HAP-1 (cell line): ENCODE results near the gene ACTMAP.

Experiments used
- DNase-seq, 2 experiments: peaks; one replicate each; pipeline ENCODE4 v3.0.0-alpha.2; 2016 to 2020; ENCODE audit warnings: low spot score in 2 of 2
- H3K27me3 ChIP-seq: fragments of 250-450 bp; sonication (Bioruptor Pico); 2 replicates; pipeline ENCODE4 v1.5.1; 2020; ENCODE audit warnings: low read depth, mild to moderate bottlenecking, moderate library complexity
- H3K36me3 ChIP-seq: fragments of 250-450 bp; sonication (Bioruptor Pico); replicated peaks from 2 replicates; pipeline ENCODE4 v1.5.1; 2020; ENCODE audit warnings: mild to moderate bottlenecking
- H3K4me1 ChIP-seq: fragments of 250-450 bp; sonication (Bioruptor Pico); 2 replicates; pipeline ENCODE4 v1.5.1; 2020; ENCODE audit warnings: mild to moderate bottlenecking
- H3K4me3 ChIP-seq: fragments of 250-450 bp; sonication (Bioruptor Pico); 2 replicates; pipeline ENCODE4 v1.5.1; 2020; ENCODE audit warnings: mild to moderate bottlenecking, moderate library complexity
- H3K9me3 ChIP-seq: fragments of 250-450 bp; sonication (Bioruptor Pico); 2 replicates; pipeline ENCODE4 v1.5.1; 2020; ENCODE audit warnings: mild to moderate bottlenecking, moderate library complexity
- in situ Hi-C: fragments of 300-500 bp; cut with MboI; formaldehyde crosslinking; loops from 3 replicates; pipeline ENCODE4 v1.14.3; 2020; ENCODE audit warnings: low sequenced_read_pairs, inconsistent platforms, mixed read lengths

The ACTMAP gene

GRCh38 chr19:40714441-40715299, 35.6 kb downstream of the ACTMAP start:
- H3K27me3 ChIP-seq = no peaks in the 10 kb centered on the region
- in situ Hi-C loops = no loop called here
- peaks cover 12% of the 10 kb centered on the region for H3K4me1 ChIP-seq

GRCh38 chr19:40713939-40714338, 36.3 kb downstream of the ACTMAP start:
- no peaks in the 10 kb centered on the region for H3K27me3 ChIP-seq
- no peaks in the 10 kb centered on the region for H3K9me3 ChIP-seq
- peaks cover 18% of the 10 kb centered on the region for H3K36me3 ChIP-seq
- no peak overlapping the region for H3K4me3 ChIP-seq
- no peak for DNase-seq
- in situ Hi-C loops = no loop called here
- peaks cover 12% of the 10 kb centered on the region for H3K4me1 ChIP-seq

More at GRCh38 chr19:40714441-40715299, 35.6 kb downstream of the ACTMAP start:
- Histone ChIP-seq H3K9me3 (no peaks in the 10 kb centered on the region), H3K4me3 (peak overlapping the region; percentile 62), H3K36me3 (peaks cover 10% of the 10 kb centered on the region)
- peak; percentile 83 to 95 for DNase-seq

- no peaks in the 10 kb centered on the region for H3K9me3 ChIP-seq
- H3K4me1 ChIP-seq = peaks cover 3% of the 10 kb centered on the region; the same call in 1 of the 2 replicates
- no peaks in the 10 kb centered on the region for H3K27me3 ChIP-seq
- peaks cover 27% of the 10 kb centered on the region for H3K36me3 ChIP-seq
- no peak overlapping the region for H3K4me3 ChIP-seq
- no peak for DNase-seq
- in situ Hi-C loops = no loop called here
These were observed 40.5 kb downstream of the ACTMAP start for GRCh38 chr19:40709817-40710216.

GRCh38 chr19:40707615-40708014, 42.7 kb downstream of the ACTMAP start:
- DNase-seq = no peak
- Histone ChIP-seq H3K4me1 (no peaks in the 10 kb centered on the region), H3K9me3 (no peaks in the 10 kb centered on the region), H3K27me3 (no peaks in the 10 kb centered on the region), H3K36me3 (peaks cover 34% of the 10 kb centered on the region), H3K4me3 (no peak overlapping the region)
- in situ Hi-C loops = no loop called here

- Histone ChIP-seq H3K36me3 (peaks cover 44% of the 10 kb centered on the region), H3K9me3 (no peaks in the 10 kb centered on the region), H3K4me3 (no peak overlapping the region), H3K4me1 (no peaks in the 10 kb centered on the region), H3K27me3 (no peaks in the 10 kb centered on the region)
- in situ Hi-C loops = no loop called here
- DNase-seq = no peak
These were observed 44.2 kb downstream of the ACTMAP start for GRCh38 chr19:40705950-40706619.

GRCh38 chr19:40705362-40705651, 45.0 kb downstream of the ACTMAP start:
- H3K4me1 ChIP-seq = no peaks in the 10 kb centered on the region
- in situ Hi-C loops = no loop called here
- H3K27me3 ChIP-seq = no peaks in the 10 kb centered on the region
- no peak overlapping the region for H3K4me3 ChIP-seq
- H3K9me3 ChIP-seq = no peaks in the 10 kb centered on the region
- no peak for DNase-seq
- H3K36me3 ChIP-seq = peaks cover 44% of the 10 kb centered on the region

GRCh38 chr19:40704491-40705361, 45.6 kb downstream of the ACTMAP start:
- Histone ChIP-seq H3K27me3 (no peaks in the 10 kb centered on the region), H3K36me3 (peaks cover 39% of the 10 kb centered on the region), H3K4me3 (no peak overlapping the region), H3K9me3 (no peaks in the 10 kb centered on the region), H3K4me1 (no peaks in the 10 kb centered on the region)
- in situ Hi-C loops = no loop called here
- DNase-seq = no peak

- no peak overlapping the region for H3K4me3 ChIP-seq
- no peaks in the 10 kb centered on the region for H3K27me3 ChIP-seq
- no peaks in the 10 kb centered on the region for H3K4me1 ChIP-seq
- H3K36me3 ChIP-seq = peaks cover 30% of the 10 kb centered on the region
- no peaks in the 10 kb centered on the region for H3K9me3 ChIP-seq
- in situ Hi-C loops = no loop called here
- DNase-seq = no peak
These were observed 47.1 kb downstream of the ACTMAP start for GRCh38 chr19:40703029-40703755.

- in situ Hi-C loops = no loop called here
- H3K36me3 ChIP-seq = peaks cover 30% of the 10 kb centered on the region
- DNase-seq = peak in 1 of 2 experiments; percentile 48
- H3K9me3 ChIP-seq = no peaks in the 10 kb centered on the region
- no peak overlapping the region for H3K4me3 ChIP-seq
- no peaks in the 10 kb centered on the region for H3K27me3 ChIP-seq
- H3K4me1 ChIP-seq = no peaks in the 10 kb centered on the region
These were observed 47.8 kb downstream of the ACTMAP start for GRCh38 chr19:40702337-40703012.

GRCh38 chr19:40701758-40702157, 48.5 kb downstream of the ACTMAP start:
- no peak for DNase-seq
- no peaks in the 10 kb centered on the region for H3K4me1 ChIP-seq
- H3K9me3 ChIP-seq = no peaks in the 10 kb centered on the region
- in situ Hi-C loops = no loop called here
- no peaks in the 10 kb centered on the region for H3K27me3 ChIP-seq
- H3K36me3 ChIP-seq = peaks cover 30% of the 10 kb centered on the region
- no peak overlapping the region for H3K4me3 ChIP-seq

GRCh38 chr19:40700083-40700482, 50.2 kb downstream of the ACTMAP start:
- Histone ChIP-seq H3K4me1 (no peaks in the 10 kb centered on the region), H3K27me3 (no peaks in the 10 kb centered on the region), H3K36me3 (peaks cover 29% of the 10 kb centered on the region), H3K4me3 (no peak overlapping the region), H3K9me3 (no peaks in the 10 kb centered on the region)
- no peak for DNase-seq
- in situ Hi-C loops = no loop called here

- H3K9me3 ChIP-seq = no peaks in the 10 kb centered on the region
- H3K36me3 ChIP-seq = peaks cover 14% of the 10 kb centered on the region
- no peak for DNase-seq
- no peaks in the 10 kb centered on the region for H3K27me3 ChIP-seq
- H3K4me3 ChIP-seq = no peak overlapping the region
- in situ Hi-C loops = no loop called here
- no peaks in the 10 kb centered on the region for H3K4me1 ChIP-seq
These were observed 53.3 kb downstream of the ACTMAP start for GRCh38 chr19:40697007-40697406.

GRCh38 chr19:40695881-40696280, 54.4 kb downstream of the ACTMAP start:
- Histone ChIP-seq H3K4me3 (no peak overlapping the region), H3K9me3 (no peaks in the 10 kb centered on the region), H3K27me3 (no peaks in the 10 kb centered on the region), H3K36me3 (peaks cover 14% of the 10 kb centered on the region), H3K4me1 (peaks cover 6% of the 10 kb centered on the region)
- in situ Hi-C loops = no loop called here
- no peak for DNase-seq
